ENCODE results near the gene BNIP5.
"Not testable (repeated sequence)": the region's sequence is repeated elsewhere in the genome, so short reads cannot be mapped to it uniquely, and the experiment has no call there.

Gene BNIP5

GRCh38 chr6:36368421-36368820 lies 31.7 kb upstream of the BNIP5 start:
- DNase-seq: no peak
- intact Hi-C loops (cut with DNase I): no loop called here

DNA sequence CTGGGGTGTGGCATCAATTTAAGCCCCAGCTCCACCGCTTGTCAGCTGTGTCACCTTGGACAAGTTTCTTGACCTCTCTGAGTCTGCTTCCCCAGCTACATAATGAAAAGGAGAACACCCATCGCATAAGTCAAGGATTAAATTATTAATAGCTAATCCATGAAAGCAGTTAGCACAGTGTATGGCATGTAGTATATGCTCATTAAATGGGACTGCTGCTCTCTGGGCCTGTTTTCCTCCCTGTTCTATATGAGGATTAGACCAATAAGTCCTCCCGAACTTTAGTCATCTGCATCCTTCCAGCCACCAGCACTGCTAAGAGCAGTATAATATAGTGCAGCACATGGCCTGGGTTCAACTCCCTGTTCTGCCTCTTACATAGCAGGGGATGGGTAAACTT lies 31.1 kb upstream of the BNIP5 start:
- intact Hi-C loops (cut with DNase I): no loop called here
- no peak for DNase-seq

DNA sequence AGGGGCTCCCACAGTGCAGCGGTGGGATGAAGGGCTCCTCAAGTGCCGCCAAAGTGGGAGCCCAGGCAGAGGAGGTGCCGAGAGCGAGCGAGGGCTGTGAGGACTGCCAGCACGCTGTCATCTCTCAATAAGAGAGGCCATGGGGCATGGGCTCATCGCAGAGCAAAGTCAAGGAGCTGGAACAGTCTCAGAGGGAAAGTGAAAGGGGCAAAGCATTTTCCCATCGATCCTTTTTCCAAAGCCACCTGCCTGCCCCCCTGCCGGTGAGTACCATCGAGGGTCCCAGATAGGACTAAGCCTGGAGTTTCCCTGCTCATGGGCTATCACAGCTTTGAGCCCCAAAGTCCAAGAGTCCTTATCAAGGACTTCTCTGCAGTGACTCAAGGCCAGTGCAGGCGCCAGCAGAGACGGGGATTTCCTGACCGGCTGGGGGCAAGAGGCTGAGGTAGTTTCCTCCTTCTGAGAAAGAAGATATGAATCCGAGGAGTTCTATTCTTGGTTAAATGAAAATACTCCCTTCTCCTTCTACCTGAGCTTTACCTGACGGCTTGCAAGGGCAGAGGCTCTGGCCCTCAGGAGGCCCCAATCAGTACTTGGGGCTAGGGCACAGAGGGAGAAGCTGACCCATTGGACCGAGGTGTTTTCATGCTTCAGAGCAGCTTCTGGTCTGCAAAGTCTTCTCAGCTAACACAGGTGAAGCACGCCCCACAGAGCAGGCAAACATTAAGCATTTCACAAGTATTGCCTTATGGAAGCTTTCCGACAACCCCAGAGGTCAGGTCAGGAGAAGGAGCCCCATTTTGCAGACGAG lies 28.2 kb upstream of the BNIP5 start:
- intact Hi-C loops (cut with DNase I): loop anchor here (5.0 kb wide), 1 partner anchor 63 kb away; no protein-coding TSS in a partner anchor
- no peak for DNase-seq

- intact Hi-C loops (cut with DNase I): loop anchor here (5.0 kb wide), 1 partner anchor 62 kb away; no protein-coding TSS in a partner anchor
- not testable (repeated sequence) for DNase-seq
These were observed 27.5 kb upstream of the BNIP5 start for GRCh38 chr6:36364061-36364635.

DNA sequence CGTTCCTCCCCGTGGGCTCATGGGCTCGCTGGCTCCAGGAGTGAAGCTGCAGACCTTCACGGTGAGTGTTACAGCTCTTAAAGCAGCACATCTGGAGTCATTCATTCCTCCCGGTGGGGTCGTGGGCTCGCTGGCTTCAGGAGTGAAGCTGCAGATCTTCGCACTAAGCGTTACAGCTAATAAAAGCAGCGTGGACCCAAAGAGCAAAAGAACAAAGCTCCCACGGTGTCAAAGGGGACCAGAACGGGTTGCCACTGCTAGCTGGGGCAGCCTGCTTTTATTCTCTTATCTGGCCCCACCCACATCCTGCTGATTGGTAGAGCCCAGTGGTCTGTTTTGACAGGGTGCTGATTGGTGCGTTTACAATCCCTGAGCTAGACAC lies 26.7 kb upstream of the BNIP5 start:
- DNase-seq: not testable (repeated sequence)
- intact Hi-C loops (cut with DNase I): loop anchor here (5.0 kb wide), 1 partner anchor 61 kb away; no protein-coding TSS in a partner anchor

DNA sequence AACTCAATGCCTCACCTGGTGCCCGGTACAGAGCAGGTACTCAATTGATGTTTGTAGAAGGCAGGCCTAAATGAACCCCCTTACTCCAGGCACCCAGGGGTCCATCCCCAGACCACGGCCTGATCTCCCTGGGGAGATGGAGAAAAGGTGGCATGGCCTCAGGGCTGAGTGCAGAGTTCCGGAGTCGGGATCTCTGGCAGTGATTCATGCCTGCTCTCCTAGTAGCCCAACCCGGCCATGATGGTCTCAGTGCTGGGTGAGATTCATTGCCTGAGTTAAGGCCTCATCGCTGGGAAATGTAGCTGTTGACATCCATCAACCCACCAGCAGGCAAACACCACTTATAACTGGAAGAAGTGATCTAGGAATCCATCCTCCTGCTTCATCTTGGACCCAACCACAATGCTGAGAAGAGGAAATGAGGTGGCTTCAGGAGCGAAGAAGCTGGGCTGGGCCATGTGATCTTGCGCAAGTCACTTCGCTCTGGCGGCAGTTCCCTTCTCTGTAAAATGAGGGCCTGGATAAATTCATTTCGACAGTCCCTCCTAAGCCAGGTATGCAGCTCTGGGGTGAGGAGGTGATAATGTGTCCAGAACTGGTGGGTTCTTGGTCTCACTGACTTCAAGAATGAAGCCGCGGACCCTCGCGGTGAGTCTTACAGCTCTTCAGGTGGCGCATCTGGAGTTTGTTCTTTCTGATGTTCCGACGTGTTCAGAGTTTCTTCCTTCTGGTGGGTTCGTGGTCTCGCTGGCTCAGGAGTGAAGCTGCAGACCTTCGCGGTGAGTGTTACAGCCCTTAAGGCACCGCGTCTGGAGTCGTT lies 26.1 kb upstream of the BNIP5 start:
- DNase-seq: no peak
- intact Hi-C loops (cut with DNase I): loop anchor here (5.0 kb wide), 1 partner anchor 60 kb away; no protein-coding TSS in a partner anchor

DNA sequence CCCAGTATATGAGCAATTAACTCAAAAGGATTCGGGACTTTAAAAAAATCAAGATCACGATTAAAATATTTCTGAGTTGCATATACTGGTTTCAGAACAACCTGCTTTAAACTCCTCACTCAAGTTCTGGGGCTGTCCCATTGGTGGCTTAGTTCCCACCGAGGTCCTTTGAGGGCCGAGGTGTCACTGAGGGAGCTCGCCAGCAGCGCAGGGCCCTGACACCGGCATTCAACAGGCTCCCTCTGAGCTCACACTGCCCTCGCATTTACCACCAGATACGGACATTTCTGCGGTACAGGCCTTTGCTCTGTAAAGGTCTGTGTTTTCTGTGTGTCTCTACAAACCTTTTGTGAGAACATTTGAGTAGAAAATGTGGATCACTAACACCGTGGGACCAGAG lies 24.4 kb upstream of the BNIP5 start:
- intact Hi-C loops (cut with DNase I): loop anchor here (5.0 kb wide), 1 partner anchor 59 kb away; no protein-coding TSS in a partner anchor
- DNase-seq: no peak

GRCh38 chr6:36360241-36361054 lies 23.8 kb upstream of the BNIP5 start:
- DNase-seq: peak; percentile 62 to 93 (median 82)
- intact Hi-C loops (cut with DNase I): loop anchor here (5.0 kb wide), 1 partner anchor 58 kb away; no protein-coding TSS in a partner anchor

GRCh38 chr6:36358226-36358915 lies 21.7 kb upstream of the BNIP5 start:
- intact Hi-C loops (cut with DNase I): loop anchor here (10.0 kb wide), 2 partner anchors 234 to 334 kb away; partner anchors contain the start of genes MAPK14 and SLC26A8
- DNase-seq: peak in 36 of 42 donors; percentile 15 to 81 (median 52)

DNA sequence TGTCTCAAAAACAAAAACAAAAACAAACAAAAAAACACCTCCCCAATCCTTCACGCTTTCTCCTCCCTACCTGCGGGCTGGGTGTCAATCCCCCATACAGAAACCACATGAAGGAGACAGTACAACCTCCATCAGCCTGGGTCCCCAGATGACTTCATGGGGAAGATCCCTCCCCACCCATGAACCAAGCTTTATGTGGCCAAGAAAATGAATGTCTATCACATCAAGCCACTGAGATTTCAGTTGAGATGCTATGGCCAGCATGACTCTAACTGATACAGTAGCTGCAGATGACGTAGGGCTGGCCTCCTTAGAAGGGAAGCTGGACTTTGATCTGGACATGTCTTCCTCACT lies 21.2 kb upstream of the BNIP5 start:
- no peak for DNase-seq
- intact Hi-C loops (cut with DNase I): loop anchor here (10.0 kb wide), 2 partner anchors 233 to 333 kb away; partner anchors contain the start of genes MAPK14 and SLC26A8

GRCh38 chr6:36355819-36356218 lies 19.1 kb upstream of the BNIP5 start:
- peak in 3 of 42 donors; percentile 27 to 48 (median 44) for DNase-seq
- intact Hi-C loops (cut with DNase I): loop anchor here (10.0 kb wide), 2 partner anchors 231 to 331 kb away; partner anchors contain the start of genes MAPK14 and SLC26A8

- intact Hi-C loops (cut with DNase I): loop anchor here (10.0 kb wide), 2 partner anchors 229 to 329 kb away; partner anchors contain the start of genes MAPK14 and SLC26A8
These were observed 16.8 kb upstream of the BNIP5 start for GRCh38 chr6:36353411-36353915.

GRCh38 chr6:36352477-36353157 lies 15.9 kb upstream of the BNIP5 start:
- intact Hi-C loops (cut with DNase I): loop anchor here (10.0 kb wide), 2 partner anchors 228 to 328 kb away; partner anchors contain the start of genes MAPK14 and SLC26A8
- DNase-seq: no peak

More at GRCh38 chr6:36353411-36353915, 16.8 kb upstream of the BNIP5 start:
- peak in 1 of 42 donors; percentile 46 for DNase-seq

DNA sequence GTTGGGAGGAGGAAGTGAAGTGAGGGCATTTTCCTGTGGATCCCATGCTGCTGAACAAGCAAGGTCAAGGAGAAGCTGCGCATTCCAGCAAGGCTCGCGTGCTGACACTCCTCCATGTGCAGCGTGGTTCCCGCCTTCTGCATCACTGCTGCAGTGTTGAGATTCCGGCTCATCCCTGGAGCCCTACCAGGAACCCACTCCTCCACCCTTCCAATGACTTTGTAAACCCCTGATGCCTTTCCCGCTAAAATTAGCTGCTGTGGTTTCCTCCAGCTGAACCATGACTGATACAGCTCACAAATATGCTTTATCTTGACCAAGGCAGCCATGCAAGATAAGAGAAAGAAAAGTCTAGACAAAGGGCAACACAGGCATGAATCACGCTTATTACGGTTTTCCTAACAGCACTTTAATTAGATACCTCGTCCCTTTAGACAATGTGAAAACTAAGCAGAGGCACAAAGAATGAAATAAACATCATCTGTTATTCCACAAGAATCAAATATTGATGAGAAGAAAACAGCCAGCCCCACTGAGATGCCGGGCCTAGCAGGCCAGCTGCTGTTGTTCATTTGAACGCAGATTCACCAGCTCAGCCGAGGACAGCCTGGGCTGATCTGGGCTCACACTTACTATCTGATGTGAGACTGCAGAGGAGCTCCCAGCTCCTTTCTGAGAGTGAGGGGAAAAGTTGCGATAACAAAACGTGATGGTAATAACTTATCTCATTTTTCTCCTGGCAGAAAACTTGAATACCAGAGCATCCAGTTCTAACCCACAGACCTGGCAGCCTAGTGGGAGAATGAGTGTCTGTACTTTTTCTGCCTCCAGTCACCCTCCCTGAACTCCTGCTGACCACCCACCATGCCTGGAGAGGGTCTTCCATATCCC lies 14.2 kb upstream of the BNIP5 start:
- intact Hi-C loops (cut with DNase I): loop anchor here (10.0 kb wide), 2 partner anchors 226 to 326 kb away; partner anchors contain the start of genes MAPK14 and SLC26A8
- no peak for DNase-seq

GRCh38 chr6:36350082-36350481 lies 13.4 kb upstream of the BNIP5 start:
- DNase-seq: no peak
- intact Hi-C loops (cut with DNase I): loop anchor here (10.0 kb wide), 2 partner anchors 225 to 325 kb away; partner anchors contain the start of genes MAPK14 and SLC26A8

GRCh38 chr6:36349240-36349639 lies 12.6 kb upstream of the BNIP5 start:
- intact Hi-C loops (cut with DNase I): no loop called here
- DNase-seq: peak; percentile 52 to 94 (median 80)

Measured in head of caudate nucleus (tissue), 42 donors.